H54 (cell line): ENCODE results near the gene CEBPG.

Source experiments
- DNase-seq: peaks from one replicate; pipeline ENCODE4 v3.0.0; 2011; ENCODE audit warnings: low spot score, mixed read lengths; ENCODE audit not compliant: insufficient read length
- FAIRE-seq: peaks from 3 replicates; lab custom pipeline; 2011; peaks lifted over from hg19 to GRCh38; lab: Jason Lieb, UNC
- POLR2A ChIP-seq: IDR thresholded peaks from 2 replicates; pipeline ENCODE4 v1.6.1; 2011; ENCODE audit warnings: low read depth, mild to moderate bottlenecking, low read length

Gene CEBPG

DNA sequence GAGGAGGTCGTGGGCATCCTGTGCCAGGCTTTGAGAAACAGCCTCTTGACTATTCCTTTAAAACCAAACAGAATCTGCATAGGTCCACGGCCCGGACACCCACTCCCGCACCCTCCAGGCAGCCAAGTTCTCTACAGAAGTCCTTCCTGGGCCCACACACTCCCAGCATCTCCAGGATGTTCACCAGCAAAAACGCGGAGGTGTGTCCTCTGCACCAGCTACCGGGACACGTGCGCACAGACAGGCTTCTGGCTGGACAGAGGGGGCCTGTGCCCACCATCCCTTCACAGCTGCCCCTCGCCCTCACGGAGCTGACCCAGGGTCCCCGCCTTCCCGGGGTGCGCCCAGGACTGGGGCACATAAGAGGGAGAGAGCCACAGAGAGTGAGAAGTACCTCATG, 44.2 kb downstream of the CEBPG start:
- no peak for TF ChIP-seq POLR2A

DNA sequence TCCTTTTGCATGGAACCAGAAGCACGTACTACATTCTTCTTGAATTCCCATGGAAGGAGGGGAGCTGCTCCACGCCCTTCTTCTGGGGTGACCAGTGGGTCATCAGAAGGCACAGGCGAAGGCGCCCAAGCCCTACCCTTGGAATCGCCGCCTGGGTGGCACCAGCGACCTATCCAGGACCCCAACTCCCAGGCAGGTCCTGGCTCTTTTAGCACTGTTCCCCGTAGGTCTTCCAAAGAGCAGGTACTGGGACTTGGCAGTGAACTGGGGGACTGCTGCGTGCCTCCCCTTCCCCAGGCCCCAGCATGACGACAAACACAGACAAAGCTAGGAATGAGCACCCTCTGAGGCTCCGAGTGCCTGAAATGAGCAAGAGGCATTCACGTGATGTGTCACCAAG, 45.0 kb downstream of the CEBPG start:
- TF ChIP-seq POLR2A = no peak
- DNase-seq (no peak), FAIRE-seq (no peak)

More for the DNA sequence above, 44.2 kb downstream of the CEBPG start:
- DNase-seq (no peak), FAIRE-seq (no peak)

- FAIRE-seq (no peak), DNase-seq (no peak)
- TF ChIP-seq POLR2A = no peak
Measured at GRCh38 chr19:33418871-33419787, 45.6 kb downstream of the CEBPG start.

- DNase-seq (no peak), FAIRE-seq (no peak)
- no peak for TF ChIP-seq POLR2A
Measured at GRCh38 chr19:33419788-33420130, 46.2 kb downstream of the CEBPG start.

- no peak for TF ChIP-seq POLR2A
- FAIRE-seq (no peak), DNase-seq (no peak)
Measured at GRCh38 chr19:33420821-33421220, 47.3 kb downstream of the CEBPG start.

- no peak for TF ChIP-seq POLR2A
- FAIRE-seq (no peak), DNase-seq (no peak)
Measured at GRCh38 chr19:33421368-33421767, 47.9 kb downstream of the CEBPG start.

GRCh38 chr19:33422369-33423180, 49.1 kb downstream of the CEBPG start:
- DNase-seq (no peak), FAIRE-seq (no peak)
- no peak for TF ChIP-seq POLR2A

DNA sequence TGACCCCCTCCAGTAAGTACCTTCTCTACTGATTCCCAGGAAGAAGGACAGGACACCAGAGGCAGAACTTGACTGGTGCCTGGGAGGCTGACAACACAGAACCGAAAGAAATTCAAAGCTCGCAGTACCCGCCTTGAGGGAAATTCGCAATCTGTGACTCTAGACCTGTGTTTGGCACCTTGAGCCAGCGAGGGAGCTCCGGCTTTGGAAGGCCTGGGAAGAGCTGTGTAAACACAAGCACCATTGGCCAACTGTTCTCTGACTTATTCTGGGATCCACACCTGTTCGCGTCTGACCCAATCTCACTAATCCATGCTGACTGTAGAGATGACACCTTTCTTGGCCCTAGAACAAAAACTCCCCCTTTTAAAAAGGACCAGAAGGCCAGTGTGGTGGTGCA, 50.7 kb downstream of the CEBPG start:
- no peak for TF ChIP-seq POLR2A
- DNase-seq (no peak), FAIRE-seq (no peak)

DNA sequence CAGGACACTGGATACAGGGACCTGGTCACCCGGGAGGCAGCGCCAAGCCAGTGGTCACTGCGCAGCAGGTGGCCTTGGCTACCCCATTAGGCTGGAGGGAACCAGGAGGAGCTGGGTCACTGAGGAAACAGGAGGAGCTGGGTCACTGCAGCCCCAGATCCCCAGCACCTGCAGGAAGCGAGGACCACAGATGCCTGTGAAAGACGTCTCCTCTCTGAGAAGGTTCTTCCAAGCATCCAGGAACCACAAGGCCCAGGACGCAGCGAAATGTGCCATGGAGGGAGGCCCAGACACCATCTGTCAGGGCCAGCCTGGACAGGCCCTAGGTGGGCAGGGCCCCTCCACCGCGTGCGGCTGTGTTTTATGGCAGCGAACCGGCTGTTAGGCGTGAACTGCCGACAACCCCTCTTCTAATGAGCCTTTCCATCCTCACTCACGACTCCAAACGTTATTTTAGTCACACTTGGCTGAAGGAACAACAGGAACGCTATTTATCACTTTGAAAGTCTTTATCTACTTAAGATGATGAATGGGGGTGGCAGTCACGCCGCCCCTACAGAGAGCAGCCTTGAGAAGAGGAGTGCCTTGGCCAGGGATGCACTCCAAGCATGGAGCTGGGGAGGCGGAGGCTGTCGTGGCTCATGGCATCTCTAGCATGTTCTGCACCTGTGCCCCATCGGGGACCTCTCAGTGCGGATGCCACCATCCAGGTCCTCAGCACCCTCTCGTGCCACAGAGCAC, 53.3 kb downstream of the CEBPG start:
- TF ChIP-seq POLR2A = no peak
- FAIRE-seq (no peak), DNase-seq (no peak)

DNA sequence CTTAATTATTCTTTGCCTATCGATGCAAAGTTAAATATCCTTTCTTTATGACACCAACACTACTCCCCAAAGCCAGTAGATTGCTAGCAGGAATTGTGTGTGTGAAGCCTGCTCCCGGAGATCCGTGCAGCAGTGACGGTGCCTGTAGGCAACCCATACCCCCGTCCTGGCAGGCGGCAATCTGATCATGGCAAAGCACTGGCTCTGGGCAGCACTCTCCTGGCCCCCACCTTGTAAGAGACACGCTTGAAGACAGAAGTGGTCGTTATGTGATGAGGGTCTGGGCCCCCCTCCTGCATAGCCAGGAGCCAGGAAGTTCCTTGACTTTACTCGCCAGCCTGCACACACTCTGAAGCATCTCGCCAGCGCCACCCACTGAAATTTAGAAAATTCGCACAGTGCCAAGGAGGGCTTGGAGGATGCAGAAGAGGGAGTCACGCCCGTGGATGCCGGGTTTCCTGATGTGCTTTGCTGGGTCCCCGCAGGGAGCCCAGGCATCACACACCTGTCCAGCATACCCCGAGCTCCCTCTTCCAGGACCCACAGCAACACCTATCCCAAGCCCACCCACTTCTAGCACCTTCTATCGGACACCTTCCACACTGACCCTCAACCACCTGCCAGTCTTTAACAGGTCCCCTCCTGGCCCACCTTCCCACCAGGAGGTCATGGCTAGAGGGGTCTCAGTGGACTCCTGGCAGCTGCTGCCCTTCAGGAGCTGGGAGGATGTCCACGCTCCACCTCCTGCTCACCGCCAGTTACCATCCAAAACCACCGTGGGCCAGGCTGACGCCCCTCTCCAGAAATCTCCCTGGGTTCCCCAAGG, 54.5 kb downstream of the CEBPG start:
- DNase-seq (no peak), FAIRE-seq (no peak)
- TF ChIP-seq POLR2A = no peak

GRCh38 chr19:33428627-33429125, 55.2 kb downstream of the CEBPG start:
- FAIRE-seq (no peak), DNase-seq (no peak)
- TF ChIP-seq POLR2A = no peak

DNA sequence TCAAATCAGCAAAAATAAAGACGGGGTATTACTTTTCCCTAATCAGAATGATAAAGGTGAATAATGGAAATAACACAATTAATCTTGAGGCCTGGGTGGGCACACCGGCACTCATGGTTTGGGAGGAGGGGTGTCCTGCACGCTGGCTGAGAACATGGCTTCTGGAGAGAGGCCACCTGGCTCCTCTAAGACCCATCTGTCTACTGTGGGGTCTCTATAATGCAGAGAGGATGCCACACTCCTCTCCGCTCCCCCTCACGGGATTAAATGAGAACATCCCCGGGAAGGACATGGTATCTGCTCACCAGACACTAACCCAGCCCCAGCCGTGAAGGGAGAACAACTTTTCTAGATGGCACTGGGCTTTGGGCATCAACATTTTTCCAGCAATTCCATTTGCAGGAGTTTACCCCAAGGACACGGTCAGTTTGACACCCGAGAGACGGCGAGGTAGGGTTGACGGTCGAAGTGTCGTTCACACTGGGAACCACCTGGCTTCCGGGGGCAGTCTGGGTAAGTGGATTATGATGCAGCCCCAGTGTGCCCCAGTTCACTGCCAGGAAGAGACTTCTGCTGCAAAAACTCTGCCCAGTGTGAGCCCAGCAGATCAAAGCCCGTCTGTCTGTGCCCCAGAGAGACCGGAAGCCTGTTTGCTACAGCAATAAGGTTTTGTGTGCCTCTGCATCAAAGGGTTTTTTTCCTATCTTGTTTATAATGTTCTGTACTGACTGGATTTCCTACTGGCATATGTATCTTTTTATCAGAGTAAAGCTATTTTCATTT, 56.6 kb downstream of the CEBPG start:
- DNase-seq (no peak), FAIRE-seq (no peak)
- TF ChIP-seq POLR2A = no peak
